ENCODE data around the gene ACADVL. TPM values are rescaled to one million over a fixed set of nuclear protein-coding genes. Genes with fewer than 3 reads are reported as not detected.

Gene ACADVL
- total RNA-seq, 4 donors from 2014 or later = 565 to 850 (median 599) TPM

DNA sequence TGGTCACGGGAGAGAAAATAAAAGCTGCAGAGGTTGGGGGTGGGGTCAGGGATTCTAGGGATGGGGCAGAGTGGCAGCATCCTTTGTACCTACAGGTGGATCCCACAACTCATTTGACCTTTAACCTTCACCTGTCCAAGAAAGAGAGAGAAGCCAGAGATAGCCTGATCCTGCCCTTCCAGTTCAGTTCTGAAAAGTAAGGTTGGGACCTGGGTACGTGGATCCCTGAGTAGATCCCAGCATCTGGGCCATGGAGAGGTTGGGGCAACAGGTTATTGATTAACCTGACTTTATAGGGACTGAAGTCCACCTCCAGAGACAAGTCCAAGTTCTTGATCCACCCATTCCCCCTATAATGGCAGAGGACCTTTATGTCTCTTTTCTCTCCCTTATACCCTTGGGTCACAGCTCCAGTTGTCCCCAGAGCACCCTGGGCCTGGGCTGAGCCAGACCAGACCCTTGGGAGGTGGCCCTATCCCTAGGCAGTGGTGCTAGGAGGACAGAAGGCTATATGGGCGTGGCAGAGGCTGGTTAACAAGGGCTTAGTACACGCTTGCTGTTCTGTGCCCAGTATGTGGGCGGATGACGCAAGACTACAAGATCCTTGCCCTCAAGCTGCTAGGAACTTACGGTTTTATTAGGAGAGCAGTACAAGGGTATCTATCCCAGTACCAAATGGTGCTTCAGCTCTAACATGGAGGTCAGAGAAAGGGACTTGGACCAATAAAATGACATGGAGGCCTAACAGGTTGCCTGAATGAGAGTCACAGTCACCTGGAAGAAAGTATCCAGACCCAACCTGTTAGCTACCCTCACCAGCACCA, 39.2 kb downstream of the ACADVL start:
- no peak for DNase-seq (ENCODE audit: low spot score in 2 of 2)
- Histone ChIP-seq H3K4me3 (no peak overlapping the region), H3K36me3 (peaks cover 0 to 61% (median 0%) of the 10 kb centered on the region in 3 donors), H3K27me3 (peaks cover 0 to 37% of the 10 kb centered on the region in 2 donors), H3K4me1 (peaks cover 0 to 40% (median 13%) of the 10 kb centered on the region in 4 donors), H3K27ac (no peak overlapping the region), H3K9me3 (no peaks in the 10 kb centered on the region)
- TF ChIP-seq, protein P1, sequence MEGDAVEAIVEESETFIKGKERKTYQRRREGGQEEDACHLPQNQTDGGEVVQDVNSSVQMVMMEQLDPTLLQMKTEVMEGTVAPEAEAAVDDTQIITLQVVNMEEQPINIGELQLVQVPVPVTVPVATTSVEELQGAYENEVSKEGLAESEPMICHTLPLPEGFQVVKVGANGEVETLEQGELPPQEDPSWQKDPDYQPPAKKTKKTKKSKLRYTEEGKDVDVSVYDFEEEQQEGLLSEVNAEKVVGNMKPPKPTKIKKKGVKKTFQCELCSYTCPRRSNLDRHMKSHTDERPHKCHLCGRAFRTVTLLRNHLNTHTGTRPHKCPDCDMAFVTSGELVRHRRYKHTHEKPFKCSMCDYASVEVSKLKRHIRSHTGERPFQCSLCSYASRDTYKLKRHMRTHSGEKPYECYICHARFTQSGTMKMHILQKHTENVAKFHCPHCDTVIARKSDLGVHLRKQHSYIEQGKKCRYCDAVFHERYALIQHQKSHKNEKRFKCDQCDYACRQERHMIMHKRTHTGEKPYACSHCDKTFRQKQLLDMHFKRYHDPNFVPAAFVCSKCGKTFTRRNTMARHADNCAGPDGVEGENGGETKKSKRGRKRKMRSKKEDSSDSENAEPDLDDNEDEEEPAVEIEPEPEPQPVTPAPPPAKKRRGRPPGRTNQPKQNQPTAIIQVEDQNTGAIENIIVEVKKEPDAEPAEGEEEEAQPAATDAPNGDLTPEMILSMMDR (IDR thresholded peaks at IDR 0.05) = no peak
- TF ChIP-seq POLR2A (IDR thresholded peaks at IDR 0.05) (no peak), EP300 (IDR thresholded peaks at IDR 0.05) (no peak)
- 74 to 78% methylated on average over 7 of the region's 7 CpGs for WGBS, 2 donors

DNA sequence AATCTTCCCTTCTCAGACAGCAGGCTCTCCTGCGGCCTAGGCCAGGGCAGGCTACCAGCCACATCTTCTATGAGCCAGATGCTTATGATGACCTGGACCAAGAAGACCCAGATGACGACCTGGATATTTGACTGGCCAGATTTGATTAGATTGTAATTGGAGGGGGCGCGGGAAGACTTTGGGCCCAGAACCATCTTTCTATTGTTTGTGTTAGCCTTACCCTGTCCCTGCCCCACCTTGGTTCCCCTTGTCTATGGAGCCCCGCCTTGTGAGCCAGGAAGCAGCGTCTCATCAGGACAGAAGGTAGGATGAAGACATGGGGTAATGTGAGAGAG, 39.8 kb downstream of the ACADVL start:
- Histone ChIP-seq H3K27me3 (peaks cover 0 to 43% of the 10 kb centered on the region in 2 donors), H3K9me3 (no peaks in the 10 kb centered on the region), H3K27ac (no peak overlapping the region), H3K4me1 (peaks cover 0 to 38% (median 13%) of the 10 kb centered on the region in 4 donors), H3K4me3 (no peak overlapping the region), H3K36me3 (peaks cover 0 to 56% (median 0%) of the 10 kb centered on the region in 3 donors)
- DNase-seq (ENCODE audit: low spot score in 2 of 2) = no peak
- TF ChIP-seq EP300 (IDR thresholded peaks at IDR 0.05) (no peak), POLR2A (IDR thresholded peaks at IDR 0.05) (no peak)
- TF ChIP-seq, protein P1 (IDR thresholded peaks at IDR 0.05) = no peak
- WGBS, 2 donors = 95 to 97% methylated on average over 4 to 6 of the region's 6 CpGs

DNA sequence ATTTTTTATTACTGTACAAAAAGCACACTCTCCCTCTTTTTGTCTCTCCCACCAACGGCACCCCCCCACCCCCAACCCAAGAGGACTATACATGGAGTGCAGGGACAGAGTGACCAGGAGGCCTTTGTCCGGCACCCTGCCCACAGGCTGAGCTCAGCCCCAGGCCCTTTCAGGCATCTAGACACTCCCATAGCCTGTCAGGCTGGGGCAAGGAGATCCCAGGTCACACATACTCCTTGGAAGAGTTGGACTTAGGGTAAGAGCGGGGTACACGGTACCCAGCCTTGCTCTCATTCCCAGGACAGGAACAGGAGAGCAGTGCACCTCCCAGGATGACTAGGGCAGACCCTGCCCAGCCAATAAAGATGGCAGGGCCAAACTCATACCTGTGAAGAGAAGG, 40.4 kb downstream of the ACADVL start:
- 77 to 81% methylated on average over 4 of the region's 4 CpGs for WGBS, 2 donors

DNA sequence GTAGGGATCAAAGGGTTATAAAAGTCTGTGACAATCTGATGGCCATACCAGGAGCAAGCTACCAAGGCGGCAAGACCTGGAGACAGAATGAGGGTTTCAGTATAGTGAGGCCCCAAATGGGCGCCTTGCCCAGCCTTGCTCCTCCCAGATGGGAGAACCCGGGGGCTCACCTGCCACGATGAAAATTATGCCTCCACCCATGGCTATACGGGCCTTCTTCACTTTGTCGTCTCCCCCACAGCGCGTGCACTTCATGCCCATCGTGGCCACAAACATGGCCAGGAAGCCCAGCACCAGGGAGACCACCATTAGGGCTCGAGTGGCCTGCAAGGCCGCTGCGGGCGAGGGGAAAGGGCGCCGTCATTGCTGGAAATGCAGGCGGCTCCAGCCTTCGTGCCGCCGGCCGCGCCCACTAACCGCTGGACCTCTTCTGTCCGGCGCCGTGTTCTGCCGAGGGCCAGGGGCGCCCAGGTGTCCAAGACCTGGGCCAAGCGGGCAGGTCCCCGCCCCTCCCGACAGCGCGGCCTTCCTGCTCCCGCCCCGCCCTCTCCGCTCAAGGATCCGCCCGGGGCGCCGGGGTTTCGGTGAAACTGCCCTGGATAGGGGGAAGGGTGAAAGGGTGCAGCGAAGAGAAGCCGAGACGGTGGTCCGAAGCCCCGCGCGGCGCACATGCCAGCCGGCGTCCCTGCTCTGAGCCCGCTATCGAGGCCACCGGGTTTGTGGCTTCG, 41.1 kb downstream of the ACADVL start:
- H3K4me3 ChIP-seq = peak overlapping the region; percentile 18 to 49 (median 44)
- no peaks in the 10 kb centered on the region for H3K9me3 ChIP-seq
- TF ChIP-seq, protein P1 (IDR thresholded peaks at IDR 0.05) = no peak
- no peak for TF ChIP-seq EP300 (IDR thresholded peaks at IDR 0.05)
- no peak for TF ChIP-seq POLR2A (IDR thresholded peaks at IDR 0.05)
- peaks cover 0 to 38% (median 13%) of the 10 kb centered on the region in 4 donors for H3K4me1 ChIP-seq
- H3K27me3 ChIP-seq = peaks cover 0 to 47% of the 10 kb centered on the region in 2 donors
- H3K36me3 ChIP-seq = peaks cover 0 to 43% (median 0%) of the 10 kb centered on the region in 3 donors
- H3K27ac ChIP-seq = peak overlapping the region in 1 of 4 donors; percentile 58
- no peak for DNase-seq (ENCODE audit: low spot score in 2 of 2)
- 8 to 10% methylated on average over 33 to 35 of the region's 54 CpGs for WGBS, 2 donors

More for the DNA sequence above, 40.4 kb downstream of the ACADVL start:
- H3K4me1 ChIP-seq = peaks cover 0 to 38% (median 13%) of the 10 kb centered on the region in 4 donors
- TF ChIP-seq, protein P1 (IDR thresholded peaks at IDR 0.05) = no peak
- TF ChIP-seq EP300 (IDR thresholded peaks at IDR 0.05) = no peak
- TF ChIP-seq POLR2A (IDR thresholded peaks at IDR 0.05) = no peak
- peak overlapping the region in 1 of 4 donors; percentile 41 for H3K4me3 ChIP-seq
- H3K36me3 ChIP-seq = peaks cover 0 to 49% (median 0%) of the 10 kb centered on the region in 3 donors
- no peaks in the 10 kb centered on the region for H3K9me3 ChIP-seq
- peak overlapping the region in 1 of 4 donors; percentile 58 for H3K27ac ChIP-seq
- no peak for DNase-seq (ENCODE audit: low spot score in 2 of 2)
- peaks cover 0 to 47% of the 10 kb centered on the region in 2 donors for H3K27me3 ChIP-seq
